ENCODE data around the gene DSCAM. TPM values are rescaled to one million over a fixed set of nuclear protein-coding genes. Genes with fewer than 3 reads are reported as not detected.

The DSCAM gene
- total RNA-seq, 1 experiment from 2014 or later: 0.13 TPM

GRCh38 chr21:40706176-40706575, 140.8 kb downstream of the DSCAM start (continued):
- TF ChIP-seq USF2 (CRISPR knock-in tag; IDR thresholded peaks at IDR 0.05) (no peak), SOX15 (CRISPR knock-in tag; IDR thresholded peaks at IDR 0.05) (no peak)

- Mint-ChIP-seq H3K27ac (no peak overlapping the region), H3K36me3 (no peaks in the 10 kb centered on the region), H3K27me3 (ENCODE audit: low read depth) (no peaks in the 10 kb centered on the region), H3K9me3 (0 out of 2 replicates have a peak, but pooled peaks cover 4% of the 10 kb centered on the region), H3K4me3 (no peak overlapping the region), H3K4me1 (no peaks in the 10 kb centered on the region)
- CTCF ChIA-PET: no interaction called here
- TF ChIP-seq TP53 (CRISPR knock-in tag; IDR thresholded peaks at IDR 0.05) (no peak), MAX (CRISPR knock-in tag; IDR thresholded peaks at IDR 0.05) (no peak), CBFB (CRISPR knock-in tag; IDR thresholded peaks at IDR 0.05; ENCODE audit: low read depth) (no peak), JUN (CRISPR knock-in tag; IDR thresholded peaks at IDR 0.05) (no peak), E2F5 (CRISPR knock-in tag; IDR thresholded peaks at IDR 0.05) (no peak)
- no peak for ATAC-seq
- POLR2A ChIA-PET: no interaction called here
- no peak for DNase-seq (ENCODE audit: low spot score)
These were observed 142.8 kb downstream of the DSCAM start for GRCh38 chr21:40704141-40704540.

- no peaks in the 10 kb centered on the region for H3K4me1 Mint-ChIP-seq
- H3K36me3 Mint-ChIP-seq: no peaks in the 10 kb centered on the region
- no peak for ATAC-seq
- no peak overlapping the region for H3K27ac Mint-ChIP-seq
- 0 out of 2 replicates have a peak, but pooled peaks cover 4% of the 10 kb centered on the region for H3K9me3 Mint-ChIP-seq
- DNase-seq (ENCODE audit: low spot score): no peak
- ChIA-PET POLR2A (no interaction called here), CTCF (no interaction called here)
- no peaks in the 10 kb centered on the region for H3K27me3 Mint-ChIP-seq (ENCODE audit: low read depth)
- H3K4me3 Mint-ChIP-seq: no peak overlapping the region
- TF ChIP-seq ZNF396 (CRISPR knock-in tag; IDR thresholded peaks at IDR 0.05; ENCODE audit: borderline replicate concordance) (no peak), ATF6 (CRISPR knock-in tag; IDR thresholded peaks at IDR 0.05) (no peak), RELA (CRISPR knock-in tag; IDR thresholded peaks at IDR 0.05; ENCODE audit: borderline replicate concordance) (no peak), ATF1 (CRISPR knock-in tag; IDR thresholded peaks at IDR 0.05) (no peak), GTF2I (CRISPR knock-in tag; conservative IDR thresholded peaks at IDR 0.05) (no peak), NR3C1 (CRISPR knock-in tag; conservative IDR thresholded peaks at IDR 0.05; ENCODE audit: low read depth) (no peak), EMX1 (CRISPR knock-in tag; IDR thresholded peaks at IDR 0.05) (no peak), ERG (CRISPR knock-in tag; IDR thresholded peaks at IDR 0.05) (no peak), ZNF532 (CRISPR knock-in tag; IDR thresholded peaks at IDR 0.05; ENCODE audit: borderline replicate concordance) (no peak), NFE2L1 (CRISPR knock-in tag; IDR thresholded peaks at IDR 0.05) (no peak), OVOL2 (CRISPR knock-in tag; IDR thresholded peaks at IDR 0.05; ENCODE audit: borderline replicate concordance) (no peak), SP1 (CRISPR knock-in tag; conservative IDR thresholded peaks at IDR 0.05) (no peak), AR (CRISPR knock-in tag; IDR thresholded peaks at IDR 0.05) (no peak), ESRRA (CRISPR knock-in tag; IDR thresholded peaks at IDR 0.05; ENCODE audit: borderline replicate concordance) (no peak), RORB (CRISPR knock-in tag; IDR thresholded peaks at IDR 0.05) (no peak), ETV6 (CRISPR knock-in tag; IDR thresholded peaks at IDR 0.05) (no peak), SMAD3 (CRISPR knock-in tag; IDR thresholded peaks at IDR 0.05; ENCODE audit: borderline replicate concordance) (no peak)
These were observed 147.6 kb downstream of the DSCAM start for GRCh38 chr21:40699366-40699765.
